ENCODE data around the gene PCNT. TPM values are rescaled to one million over a fixed set of nuclear protein-coding genes. Genes with fewer than 3 reads are reported as not detected.

Gene PCNT
- total RNA-seq, 1 experiment from 2014 or later: 38.4 TPM

DNA sequence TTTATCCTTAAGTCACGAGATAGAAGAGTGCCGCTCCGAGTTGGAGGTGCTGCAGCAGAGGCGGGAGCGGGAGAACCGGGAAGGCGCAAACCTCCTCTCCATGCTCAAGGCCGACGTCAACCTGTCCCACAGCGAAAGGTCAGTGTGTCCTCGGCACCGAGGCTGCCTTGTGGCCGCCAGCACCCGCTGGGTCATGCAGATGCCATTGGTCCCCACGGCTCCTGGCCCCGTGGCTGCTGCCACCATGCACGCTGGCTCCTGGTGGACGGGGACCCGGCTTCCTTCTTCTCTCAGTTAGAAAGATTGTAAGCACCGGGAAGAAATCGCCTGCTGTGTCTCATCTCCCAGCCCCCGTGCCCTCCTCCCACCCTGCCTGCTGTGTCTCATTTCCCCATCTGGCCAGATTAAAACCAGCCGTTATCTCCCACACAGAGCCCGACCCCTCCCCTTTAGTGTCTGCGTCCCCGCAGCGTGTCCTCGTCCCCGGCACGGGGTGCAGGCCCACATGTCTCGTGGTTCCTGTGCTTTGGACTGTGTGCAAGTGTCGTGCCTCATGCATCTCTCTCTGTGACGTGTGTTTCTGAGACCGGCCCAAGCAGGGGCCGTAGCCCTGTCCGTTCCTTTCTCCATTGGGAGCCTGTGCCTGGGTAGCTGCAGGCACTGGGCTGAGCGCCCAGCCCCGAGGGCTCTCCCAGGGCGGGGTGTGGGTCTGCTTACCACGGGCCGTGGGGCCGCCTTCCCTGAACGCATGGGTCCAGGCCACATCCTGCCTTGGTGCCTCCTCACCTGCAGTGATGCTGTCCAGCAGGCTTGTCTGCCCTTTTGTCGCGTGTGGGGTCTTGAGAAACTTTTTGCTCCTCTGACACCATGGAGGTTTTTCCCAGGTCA is 62.1 kb downstream of the PCNT start:
- H3K36me3 Mint-ChIP-seq (ENCODE audit: insufficient read depth, unreplicated experiment): peaks cover 53% of the 10 kb centered on the region
- intact Hi-C loops (cut with micrococcal nuclease; ENCODE audit: unreplicated experiment): no loop called here
- H3K27ac Mint-ChIP-seq (ENCODE audit: unreplicated experiment): no peak overlapping the region
- DNase-seq: no peak
- ChIA-PET POLR2A (no interaction called here), CTCF (no interaction called here)
- no peaks in the 10 kb centered on the region for H3K4me1 Mint-ChIP-seq (ENCODE audit: low read depth, unreplicated experiment)
- no peaks in the 10 kb centered on the region for H3K27me3 Mint-ChIP-seq (ENCODE audit: insufficient read depth, unreplicated experiment)
- no peak overlapping the region for H3K4me3 Mint-ChIP-seq (ENCODE audit: unreplicated experiment)
- Histone ChIP-seq H3K4me3 (ENCODE audit: low read depth, low read length) (no peak overlapping the region), H3K9me3 (no peaks in the 10 kb centered on the region), H3K27me3 (replicated peaks; ENCODE audit: control insufficient read depth, insufficient read depth, low read length) (no peaks in the 10 kb centered on the region), H3K4me1 (no peaks in the 10 kb centered on the region), H3K36me3 (ENCODE audit: control insufficient read depth, insufficient read depth, low read length) (no peaks in the 10 kb centered on the region; the same call in 1 of the 2 replicates)
- BruUV-seq (replicated peaks): no TSS peak
- TF ChIP-seq, protein P1, sequence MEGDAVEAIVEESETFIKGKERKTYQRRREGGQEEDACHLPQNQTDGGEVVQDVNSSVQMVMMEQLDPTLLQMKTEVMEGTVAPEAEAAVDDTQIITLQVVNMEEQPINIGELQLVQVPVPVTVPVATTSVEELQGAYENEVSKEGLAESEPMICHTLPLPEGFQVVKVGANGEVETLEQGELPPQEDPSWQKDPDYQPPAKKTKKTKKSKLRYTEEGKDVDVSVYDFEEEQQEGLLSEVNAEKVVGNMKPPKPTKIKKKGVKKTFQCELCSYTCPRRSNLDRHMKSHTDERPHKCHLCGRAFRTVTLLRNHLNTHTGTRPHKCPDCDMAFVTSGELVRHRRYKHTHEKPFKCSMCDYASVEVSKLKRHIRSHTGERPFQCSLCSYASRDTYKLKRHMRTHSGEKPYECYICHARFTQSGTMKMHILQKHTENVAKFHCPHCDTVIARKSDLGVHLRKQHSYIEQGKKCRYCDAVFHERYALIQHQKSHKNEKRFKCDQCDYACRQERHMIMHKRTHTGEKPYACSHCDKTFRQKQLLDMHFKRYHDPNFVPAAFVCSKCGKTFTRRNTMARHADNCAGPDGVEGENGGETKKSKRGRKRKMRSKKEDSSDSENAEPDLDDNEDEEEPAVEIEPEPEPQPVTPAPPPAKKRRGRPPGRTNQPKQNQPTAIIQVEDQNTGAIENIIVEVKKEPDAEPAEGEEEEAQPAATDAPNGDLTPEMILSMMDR (IDR thresholded peaks at IDR 0.05; ENCODE audit: insufficient read depth in 1 of 2, low read depth in 1 of 2, low read length in 1 of 2, severe bottlenecking in 1 of 2, unreplicated experiment in 1 of 2): no peak
- H3K9me3 Mint-ChIP-seq (ENCODE audit: unreplicated experiment): peaks cover 32% of the 10 kb centered on the region

DNA sequence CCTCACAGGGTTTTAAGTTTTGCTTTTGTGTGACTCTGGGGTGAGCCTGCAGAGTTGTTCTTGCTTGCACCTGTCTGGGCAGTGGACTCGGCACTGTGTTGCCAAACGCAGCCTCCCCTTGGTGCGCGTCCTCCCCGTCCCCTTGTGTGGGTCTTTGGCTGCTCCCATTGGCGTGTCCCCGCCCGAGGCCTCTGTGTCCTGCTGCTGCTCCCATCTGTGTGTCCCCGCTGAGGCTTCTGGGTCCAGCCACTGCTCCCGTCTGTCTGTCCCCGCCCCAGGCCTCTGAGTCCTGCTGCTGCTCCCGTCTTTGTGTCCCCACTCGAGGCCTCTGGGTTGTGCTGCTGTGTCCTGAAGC is 62.8 kb downstream of the PCNT start:
- BruUV-seq (replicated peaks): no TSS peak
- H3K36me3 Mint-ChIP-seq (ENCODE audit: insufficient read depth, unreplicated experiment): peaks cover 47% of the 10 kb centered on the region
- H3K4me1 ChIP-seq: no peaks in the 10 kb centered on the region
- no peak overlapping the region for H3K4me3 Mint-ChIP-seq (ENCODE audit: unreplicated experiment)
- H3K27me3 Mint-ChIP-seq (ENCODE audit: insufficient read depth, unreplicated experiment): no peaks in the 10 kb centered on the region
- no peaks in the 10 kb centered on the region for H3K4me1 Mint-ChIP-seq (ENCODE audit: low read depth, unreplicated experiment)
- intact Hi-C loops (cut with micrococcal nuclease; ENCODE audit: unreplicated experiment): no loop called here
- H3K4me3 ChIP-seq (ENCODE audit: low read depth, low read length): no peak overlapping the region
- H3K27me3 ChIP-seq (replicated peaks; ENCODE audit: control insufficient read depth, insufficient read depth, low read length): no peaks in the 10 kb centered on the region
- H3K9me3 ChIP-seq: no peaks in the 10 kb centered on the region
- CTCF ChIA-PET: no interaction called here
- peaks cover 27% of the 10 kb centered on the region for H3K9me3 Mint-ChIP-seq (ENCODE audit: unreplicated experiment)
- DNase-seq: no peak
- H3K27ac Mint-ChIP-seq (ENCODE audit: unreplicated experiment): no peak overlapping the region
- TF ChIP-seq, protein P1 (IDR thresholded peaks at IDR 0.05; ENCODE audit: insufficient read depth in 1 of 2, low read depth in 1 of 2, low read length in 1 of 2, severe bottlenecking in 1 of 2, unreplicated experiment in 1 of 2): no peak
- no peaks in the 10 kb centered on the region; the same call in 1 of the 2 replicates for H3K36me3 ChIP-seq (ENCODE audit: control insufficient read depth, insufficient read depth, low read length)
- POLR2A ChIA-PET: no interaction called here

- POLR2A ChIA-PET: no interaction called here
Observed at GRCh38 chr21:46388206-46388880, 64.4 kb downstream of the PCNT start.

More at GRCh38 chr21:46388206-46388880, 64.4 kb downstream of the PCNT start:
- Histone ChIP-seq H3K27me3 (replicated peaks; ENCODE audit: control insufficient read depth, insufficient read depth, low read length) (no peaks in the 10 kb centered on the region), H3K9me3 (no peaks in the 10 kb centered on the region), H3K36me3 (ENCODE audit: control insufficient read depth, insufficient read depth, low read length) (no peaks in the 10 kb centered on the region; the same call in 1 of the 2 replicates), H3K4me3 (ENCODE audit: low read depth, low read length) (no peak overlapping the region), H3K4me1 (no peaks in the 10 kb centered on the region)
- Mint-ChIP-seq H3K4me3 (ENCODE audit: unreplicated experiment) (no peak overlapping the region), H3K27me3 (ENCODE audit: insufficient read depth, unreplicated experiment) (no peaks in the 10 kb centered on the region), H3K9me3 (ENCODE audit: unreplicated experiment) (peaks cover 10% of the 10 kb centered on the region), H3K36me3 (ENCODE audit: insufficient read depth, unreplicated experiment) (peaks cover 41% of the 10 kb centered on the region), H3K4me1 (ENCODE audit: low read depth, unreplicated experiment) (no peaks in the 10 kb centered on the region), H3K27ac (ENCODE audit: unreplicated experiment) (no peak overlapping the region)
- TF ChIP-seq, protein P1 (IDR thresholded peaks at IDR 0.05; ENCODE audit: insufficient read depth in 1 of 2, low read depth in 1 of 2, low read length in 1 of 2, severe bottlenecking in 1 of 2, unreplicated experiment in 1 of 2): no peak
- intact Hi-C loops (cut with micrococcal nuclease; ENCODE audit: unreplicated experiment): no loop called here
- no TSS peak for BruUV-seq (replicated peaks)
- DNase-seq: no peak
- CTCF ChIA-PET: no interaction called here
